Measurements from ENCODE around the gene OR2M5. TPM values are rescaled to one million over a fixed set of nuclear protein-coding genes. Genes with fewer than 3 reads are reported as not detected.

The OR2M5 gene
- total and polyA plus RNA-seq, 7 donors: not detected

GRCh38 chr1:248143311-248143710, 1.6 kb upstream of the OR2M5 start:
- H3K27me3 ChIP-seq: no peaks in the 10 kb centered on the region
- peaks cover 0 to 6% (median 0%) of the 10 kb centered on the region in 4 donors for H3K9me3 ChIP-seq
- H3K27ac ChIP-seq: no peak overlapping the region
- TF ChIP-seq POLR2A (IDR thresholded peaks at IDR 0.05) (no peak), CTCF (IDR thresholded peaks at IDR 0.05) (no peak), EP300 (IDR thresholded peaks at IDR 0.05) (no peak), POLR2AphosphoS5 (IDR thresholded peaks at IDR 0.05) (no peak)
- intact Hi-C loops (cut with DNase I): no loop called here
- 16 to 51% methylated on average over 1 of the region's 1 CpG for WGBS, 2 donors
- H3K4me3 ChIP-seq: no peak overlapping the region
- no peak for DNase-seq
- no peaks in the 10 kb centered on the region for H3K4me1 ChIP-seq
- H3K36me3 ChIP-seq: no peaks in the 10 kb centered on the region

GRCh38 chr1:248152056-248152827, 7.3 kb downstream of the OR2M5 start:
- WGBS, 2 donors: 79 to 88% methylated on average over 6 of the region's 6 CpGs
- TF ChIP-seq POLR2AphosphoS5 (IDR thresholded peaks at IDR 0.05) (no peak), POLR2A (IDR thresholded peaks at IDR 0.05) (no peak), CTCF (IDR thresholded peaks at IDR 0.05) (no peak), EP300 (IDR thresholded peaks at IDR 0.05) (no peak)
- intact Hi-C loops (cut with DNase I): no loop called here
- no peak overlapping the region for H3K4me3 ChIP-seq
- no peaks in the 10 kb centered on the region for H3K4me1 ChIP-seq
- no peaks in the 10 kb centered on the region for H3K27me3 ChIP-seq
- H3K9me3 ChIP-seq: peaks cover 0 to 6% (median 0%) of the 10 kb centered on the region in 4 donors
- H3K36me3 ChIP-seq: no peaks in the 10 kb centered on the region
- peak; percentile 48 for DNase-seq
- no peak overlapping the region for H3K27ac ChIP-seq

GRCh38 chr1:248155927-248156326, 11.0 kb downstream of the OR2M5 start:
- intact Hi-C loops (cut with DNase I): no loop called here
- H3K9me3 ChIP-seq: no peaks in the 10 kb centered on the region
- DNase-seq: no peak
- H3K4me3 ChIP-seq: no peak overlapping the region
- no peak overlapping the region for H3K27ac ChIP-seq
- H3K36me3 ChIP-seq: no peaks in the 10 kb centered on the region
- H3K27me3 ChIP-seq: no peaks in the 10 kb centered on the region
- 38 to 50% methylated on average over 1 of the region's 1 CpG for WGBS, 2 donors
- TF ChIP-seq CTCF (IDR thresholded peaks at IDR 0.05) (no peak), EP300 (IDR thresholded peaks at IDR 0.05) (no peak), POLR2AphosphoS5 (IDR thresholded peaks at IDR 0.05) (no peak), POLR2A (IDR thresholded peaks at IDR 0.05) (no peak)
- no peaks in the 10 kb centered on the region for H3K4me1 ChIP-seq

- Histone ChIP-seq H3K9me3 (no peaks in the 10 kb centered on the region), H3K27ac (no peak overlapping the region), H3K4me1 (no peaks in the 10 kb centered on the region), H3K27me3 (no peaks in the 10 kb centered on the region), H3K36me3 (no peaks in the 10 kb centered on the region), H3K4me3 (no peak overlapping the region)
- intact Hi-C loops (cut with DNase I): no loop called here
- TF ChIP-seq CTCF (IDR thresholded peaks at IDR 0.05) (no peak), EP300 (IDR thresholded peaks at IDR 0.05) (no peak), POLR2A (IDR thresholded peaks at IDR 0.05) (no peak), POLR2AphosphoS5 (IDR thresholded peaks at IDR 0.05) (no peak)
- WGBS, 2 donors: 92 to 94% methylated on average over 4 of the region's 4 CpGs
- no peak for DNase-seq
Measured at GRCh38 chr1:248158758-248159157, 13.8 kb downstream of the OR2M5 start.

GRCh38 chr1:248164031-248164430, 19.1 kb downstream of the OR2M5 start:
- Histone ChIP-seq H3K4me1 (no peaks in the 10 kb centered on the region), H3K27me3 (no peaks in the 10 kb centered on the region), H3K9me3 (no peaks in the 10 kb centered on the region), H3K4me3 (no peak overlapping the region), H3K36me3 (no peaks in the 10 kb centered on the region), H3K27ac (no peak overlapping the region)
- intact Hi-C loops (cut with DNase I): no loop called here
- no peak for DNase-seq
- WGBS, 2 donors: 82 to 83% methylated on average over 12 of the region's 12 CpGs
- no peak for TF ChIP-seq POLR2A (IDR thresholded peaks at IDR 0.05)
- no peak for TF ChIP-seq CTCF (IDR thresholded peaks at IDR 0.05)
- no peak for TF ChIP-seq EP300 (IDR thresholded peaks at IDR 0.05)
- TF ChIP-seq POLR2AphosphoS5 (IDR thresholded peaks at IDR 0.05): no peak
